ENCODE data around the gene MYORG.

The MYORG gene

DNA sequence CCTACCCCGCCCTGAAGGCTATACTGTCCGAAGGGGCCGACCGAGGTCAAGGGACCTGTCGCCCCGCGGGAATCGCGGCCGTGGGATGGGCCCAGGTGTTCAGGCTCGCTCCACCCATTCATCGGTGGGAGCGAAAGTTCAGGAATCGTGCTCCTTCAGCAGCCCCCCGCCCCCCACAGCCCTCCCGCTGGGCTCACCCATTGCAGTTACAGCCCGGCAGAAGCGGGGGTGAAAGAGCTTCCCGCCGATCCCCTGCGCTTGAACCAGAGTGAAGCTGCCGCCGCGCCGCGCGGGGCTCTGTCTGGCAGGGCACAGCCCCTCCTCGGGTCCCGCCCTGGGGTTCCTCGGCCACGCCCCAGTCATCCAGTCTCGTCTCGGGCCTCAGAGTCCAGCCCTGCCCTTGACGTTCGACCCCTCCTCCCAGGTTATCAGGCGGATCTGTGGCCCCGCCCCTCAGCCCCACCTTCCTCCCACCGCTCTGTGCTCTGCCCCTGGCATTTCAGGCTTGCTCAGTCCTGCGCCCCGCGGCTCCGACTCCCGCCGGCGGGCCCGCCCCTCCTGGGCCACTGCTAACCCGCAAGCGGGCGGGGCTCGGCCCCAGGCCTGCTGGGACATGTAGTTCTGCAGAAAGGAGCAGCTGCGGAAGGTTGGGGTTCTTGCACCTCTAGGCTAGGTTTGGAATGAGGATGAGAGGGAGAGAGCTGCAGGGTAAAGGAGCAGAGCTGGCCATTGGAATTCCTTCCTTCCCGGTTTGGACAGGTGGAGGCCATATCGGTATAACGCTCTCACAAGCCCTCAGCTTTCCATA lies at the start of gene MYORG:
Gene MYORG, minus strand, starts transcription at position 303 of the 808 bp plus-strand sequence. CDS start 3,955 bp downstream, outside the sequence.
- DNase-seq = peak; percentile 98

DNA sequence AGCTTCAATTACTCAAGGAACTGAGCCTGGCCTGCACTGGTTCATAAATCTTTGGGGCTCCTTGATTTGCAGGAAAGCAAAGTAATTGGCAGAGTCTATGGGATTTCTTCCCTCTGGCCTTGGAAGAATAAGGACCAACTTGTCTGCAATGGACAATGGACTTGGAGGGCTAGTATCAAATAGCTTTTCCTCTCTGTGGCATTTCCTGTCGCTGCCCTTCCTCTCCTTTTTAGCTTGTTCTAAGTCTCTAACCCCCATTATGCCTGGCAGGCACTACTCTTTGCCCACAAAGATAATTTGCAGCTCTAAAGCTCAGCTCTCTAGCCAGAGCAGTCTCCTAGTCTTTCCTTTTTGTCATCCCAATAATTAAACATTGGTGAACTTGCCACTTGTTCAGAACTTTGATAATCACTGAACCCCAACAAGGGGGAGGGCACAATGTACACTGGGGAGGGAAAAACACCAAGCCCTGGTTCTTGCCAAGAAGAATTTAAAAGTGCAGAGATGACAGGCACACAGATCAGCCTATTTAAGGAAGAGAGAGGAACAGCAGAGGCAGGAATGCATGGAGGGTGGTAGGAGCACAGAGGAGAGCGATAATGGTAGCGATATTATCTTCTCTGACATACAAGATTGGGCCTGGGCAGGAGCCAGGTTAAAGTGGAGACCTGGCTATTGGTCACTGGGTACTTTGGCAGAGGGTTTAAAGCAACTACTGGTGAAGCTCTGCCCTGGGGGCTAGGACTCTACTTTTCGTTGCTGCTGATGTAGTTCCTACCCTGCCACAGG lies 43.2 kb upstream of the MYORG start:
- DNase-seq = no peak

DNA sequence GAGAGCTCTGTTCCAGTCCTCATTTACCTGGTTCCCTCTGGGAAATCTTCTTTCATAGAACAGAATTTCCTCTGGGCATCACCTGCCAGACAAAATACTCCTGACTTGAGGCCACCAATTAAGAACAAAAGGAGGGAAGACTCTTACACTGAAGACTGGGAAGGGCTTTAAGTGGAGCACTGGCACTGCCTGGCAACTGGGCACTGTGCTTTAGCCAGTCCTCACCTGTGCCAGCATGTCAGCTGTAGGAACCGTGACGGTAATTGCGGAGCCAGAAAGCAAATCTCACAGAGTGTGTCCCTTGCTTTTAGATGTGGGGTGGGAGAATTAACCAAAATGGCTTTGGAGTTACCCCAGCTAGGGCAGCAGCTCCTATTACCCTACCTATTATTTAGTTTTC lies 41.0 kb upstream of the MYORG start:
- no peak for DNase-seq

DNA sequence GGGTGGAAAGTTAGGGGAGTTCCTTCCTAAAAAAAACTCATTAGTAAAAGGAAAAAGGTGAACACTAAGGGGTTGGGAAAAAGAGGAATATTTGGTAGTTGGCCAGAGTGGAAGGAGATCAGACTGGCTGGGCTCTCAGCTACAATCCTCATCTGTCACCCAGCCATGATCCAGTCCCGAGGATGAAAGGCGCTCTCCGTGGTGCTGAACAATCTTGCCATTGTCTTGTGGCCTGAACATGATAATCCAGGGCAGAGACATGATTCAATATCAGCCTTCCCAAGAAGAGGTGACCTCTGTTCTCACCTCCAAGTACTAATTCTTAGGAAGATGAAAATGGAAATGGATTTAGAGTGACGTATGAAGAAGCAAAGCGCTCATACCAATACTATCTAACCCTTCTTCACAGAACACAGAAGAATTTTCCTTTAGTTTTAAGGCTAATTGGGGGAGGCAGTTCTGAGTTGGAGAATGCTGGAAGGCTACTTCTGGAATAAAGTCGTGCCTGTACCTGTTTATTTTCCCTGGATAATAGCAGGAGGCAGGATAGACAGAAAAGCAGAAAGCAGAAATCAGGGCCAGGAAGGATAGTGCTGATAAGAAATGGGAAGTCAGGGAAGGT lies 36.6 kb upstream of the MYORG start:
- peak; percentile 24 for DNase-seq

DNA sequence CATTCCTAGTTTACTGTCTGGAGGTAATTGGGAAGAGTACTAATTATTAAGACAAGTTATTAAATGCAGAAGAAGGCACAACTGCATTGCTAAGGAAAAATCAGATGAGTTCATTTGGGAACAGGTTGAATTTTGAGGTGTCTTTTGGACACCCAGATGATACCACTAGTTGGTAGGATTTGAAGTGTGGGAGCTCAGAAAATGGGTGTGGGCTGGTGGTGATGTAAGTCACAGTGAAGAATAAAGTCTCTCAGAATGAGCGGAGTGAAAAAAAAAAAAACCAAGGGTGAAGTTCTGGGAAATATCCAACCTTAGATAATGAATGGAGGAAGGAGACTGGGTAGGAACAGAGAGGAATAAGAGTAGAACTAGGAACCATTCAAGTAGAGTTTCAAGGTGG lies 35.6 kb upstream of the MYORG start:
- DNase-seq = no peak

DNA sequence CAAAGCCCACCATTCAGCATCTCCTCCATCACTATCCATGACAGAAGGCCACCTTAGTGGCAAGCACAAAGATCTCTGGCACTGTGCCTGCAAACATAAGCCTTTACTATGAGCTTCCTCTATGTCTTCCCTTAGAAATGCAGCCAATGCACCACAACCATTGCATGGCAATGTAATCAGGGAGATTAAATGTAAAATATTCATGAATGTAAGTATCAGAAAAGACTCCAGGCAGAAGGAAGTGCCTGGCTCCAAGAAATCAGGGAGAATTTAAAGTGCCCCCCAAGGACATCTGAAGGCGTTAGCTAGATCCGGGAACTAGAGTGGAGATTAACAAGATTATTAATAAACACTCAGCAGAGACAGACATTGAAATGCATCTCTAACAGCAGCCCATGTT lies 32.5 kb upstream of the MYORG start:
- DNase-seq = no peak

DNA sequence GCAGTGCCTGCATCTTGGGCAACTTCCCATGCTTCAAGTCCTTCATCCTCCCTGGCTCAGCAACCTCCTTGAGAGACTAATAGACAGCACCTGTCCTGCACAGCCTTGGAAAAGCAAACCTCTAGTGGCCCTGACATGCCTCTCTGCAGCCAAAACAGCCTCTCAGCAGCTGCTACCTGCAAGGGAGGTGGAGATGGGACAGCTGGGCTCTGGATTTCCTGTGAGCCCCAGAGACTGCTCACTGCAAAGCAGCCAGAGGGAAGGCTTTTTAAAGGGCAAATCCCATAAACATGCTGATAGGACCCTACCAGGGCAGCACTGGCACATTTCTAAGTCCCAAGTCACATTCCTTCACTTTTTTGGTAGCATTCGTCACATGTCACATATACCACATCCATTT lies 31.5 kb upstream of the MYORG start:
- DNase-seq = no peak

DNA sequence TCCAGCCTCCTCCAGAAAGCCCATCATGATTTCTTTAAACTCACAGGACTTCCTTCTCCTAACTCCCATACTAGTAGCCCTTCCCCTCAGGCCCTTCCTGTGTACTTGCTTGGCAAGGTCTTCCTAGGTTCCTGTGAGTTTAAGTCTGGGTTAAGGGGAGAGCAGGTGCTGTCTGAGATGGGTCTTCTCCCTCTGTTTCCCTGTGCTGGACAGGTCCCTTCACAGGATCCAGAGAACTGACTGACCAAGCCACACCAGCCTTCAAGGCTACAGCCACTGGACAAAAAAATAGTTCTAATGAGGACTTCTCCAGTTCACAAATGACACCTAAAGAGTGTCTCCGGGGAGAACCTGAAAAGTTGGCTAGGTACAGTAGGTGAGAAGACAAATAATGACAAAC lies 29.5 kb upstream of the MYORG start:
- DNase-seq = no peak

DNA sequence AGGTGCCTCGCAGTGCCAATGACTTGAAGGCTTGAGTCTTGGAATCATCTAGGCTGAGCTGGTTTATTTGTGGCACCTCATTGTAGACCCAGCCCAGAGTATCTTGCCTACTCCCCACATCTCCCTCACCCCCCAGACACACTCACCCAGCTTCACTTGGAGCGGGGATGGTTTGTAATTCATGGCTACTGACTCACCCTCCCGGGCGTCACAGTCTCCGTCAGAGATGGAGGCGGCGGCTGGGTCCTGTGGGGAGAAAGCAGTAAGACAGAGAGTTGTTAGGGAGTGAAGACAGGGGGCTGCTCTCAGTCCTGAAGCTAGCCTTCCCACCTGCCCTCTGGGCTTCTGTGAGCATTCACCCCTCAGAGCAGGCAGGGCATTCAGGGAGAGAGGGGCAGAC lies 29.0 kb upstream of the MYORG start:
- no peak for DNase-seq

DNA sequence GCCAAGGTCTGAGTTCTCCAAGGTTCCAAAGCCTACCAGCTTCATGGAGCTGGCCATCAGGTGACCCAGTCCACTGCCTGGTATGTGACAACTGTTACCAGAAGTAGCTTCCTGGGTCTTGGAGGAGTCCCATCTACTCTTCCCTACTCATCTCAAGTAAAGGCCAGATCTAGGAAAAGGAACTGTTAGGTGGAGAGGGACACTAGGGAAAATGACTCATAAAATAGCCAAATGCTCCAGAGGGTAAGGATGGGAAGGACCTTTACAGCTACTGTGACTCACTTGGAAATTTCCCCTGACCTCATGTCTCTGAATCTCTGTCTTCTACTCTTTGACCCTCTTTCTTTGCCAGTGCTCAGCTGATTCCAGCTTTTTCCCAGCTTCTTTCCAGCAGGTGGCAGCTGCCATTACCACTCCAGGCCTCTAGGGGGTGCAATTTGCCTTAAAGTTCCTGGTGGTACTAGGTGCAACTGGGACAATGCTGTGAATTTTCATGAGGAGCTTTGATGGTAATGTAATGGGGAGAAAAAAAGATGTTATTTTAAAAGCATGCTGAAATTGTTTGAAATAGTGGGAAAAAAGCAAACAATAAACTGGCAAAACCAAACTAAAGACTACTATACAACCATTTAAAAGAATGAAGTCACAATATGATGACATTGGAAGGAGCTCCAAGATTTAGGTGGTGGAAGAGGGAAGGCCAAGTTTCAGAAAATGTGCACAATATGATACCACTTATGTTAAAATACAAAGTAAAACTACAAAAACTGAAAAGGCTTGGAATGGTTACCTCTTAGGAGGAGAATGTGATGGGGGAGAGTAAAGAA lies 27.1 kb upstream of the MYORG start:
- peak; percentile 42 for DNase-seq

DNA sequence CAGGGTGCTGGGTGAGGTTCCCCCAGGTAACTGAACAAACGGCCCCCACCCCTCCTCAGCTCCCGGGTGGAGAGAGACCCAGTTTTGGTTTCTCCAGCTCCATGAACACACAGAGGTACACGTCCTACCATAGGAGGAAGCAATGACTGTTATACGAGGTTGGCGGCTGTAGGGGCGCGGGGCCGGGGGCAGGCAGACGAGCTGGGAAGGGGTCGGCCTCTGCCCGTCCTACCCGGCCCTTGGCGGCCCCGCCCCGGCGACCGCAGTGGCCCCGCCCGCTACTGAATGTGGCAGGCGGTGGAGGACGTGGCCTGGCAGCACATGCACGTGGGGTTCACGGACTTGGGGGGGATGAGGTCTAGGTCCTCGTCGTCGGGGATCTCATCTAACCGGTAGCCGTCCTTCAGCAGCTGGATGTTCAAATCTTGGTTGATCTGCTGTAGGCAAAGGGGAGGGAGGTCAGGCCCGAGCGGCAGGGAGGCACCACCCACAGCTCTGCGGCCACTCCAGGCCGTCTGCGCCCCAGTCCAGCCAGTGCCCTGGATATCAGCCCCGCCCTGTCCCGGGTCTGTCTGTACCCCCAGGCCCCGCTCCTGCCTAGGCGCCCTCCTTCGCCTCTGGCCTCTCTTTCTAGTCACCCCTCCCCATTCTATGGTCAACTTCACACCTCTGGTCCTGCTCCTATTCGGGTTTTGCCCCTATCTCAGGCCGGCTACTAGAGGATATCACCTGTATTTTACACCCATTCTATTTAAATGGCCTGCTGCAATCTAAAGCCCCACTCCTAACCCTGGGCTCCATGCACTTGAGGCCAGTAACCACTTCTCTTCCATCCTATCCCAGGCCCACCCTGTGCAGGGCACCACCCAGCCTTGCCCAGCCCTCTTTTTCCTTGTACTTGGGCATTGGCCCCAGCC lies 24.2 kb upstream of the MYORG start:
- DNase-seq = no peak

DNA sequence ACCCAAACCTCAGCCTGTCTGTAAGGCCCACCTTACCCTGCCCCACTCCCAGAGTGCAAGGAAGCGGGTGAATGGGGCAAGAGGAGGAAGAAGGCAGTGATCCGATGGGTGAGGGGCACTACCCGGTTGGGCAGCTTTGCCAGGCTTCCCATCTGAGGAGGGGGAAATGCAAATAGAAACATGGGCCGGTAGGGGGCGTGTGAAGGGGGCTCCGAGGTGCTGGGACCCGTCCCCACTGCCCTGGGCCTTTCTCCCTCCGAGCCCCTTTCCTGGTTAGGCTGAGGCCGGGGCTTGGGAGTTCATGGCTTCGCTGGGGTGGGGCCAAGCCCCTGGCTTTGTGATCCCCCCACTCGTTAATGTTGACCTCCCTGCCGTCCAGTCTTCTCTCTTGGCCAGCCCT lies 23.6 kb upstream of the MYORG start:
- DNase-seq = no peak

DNA sequence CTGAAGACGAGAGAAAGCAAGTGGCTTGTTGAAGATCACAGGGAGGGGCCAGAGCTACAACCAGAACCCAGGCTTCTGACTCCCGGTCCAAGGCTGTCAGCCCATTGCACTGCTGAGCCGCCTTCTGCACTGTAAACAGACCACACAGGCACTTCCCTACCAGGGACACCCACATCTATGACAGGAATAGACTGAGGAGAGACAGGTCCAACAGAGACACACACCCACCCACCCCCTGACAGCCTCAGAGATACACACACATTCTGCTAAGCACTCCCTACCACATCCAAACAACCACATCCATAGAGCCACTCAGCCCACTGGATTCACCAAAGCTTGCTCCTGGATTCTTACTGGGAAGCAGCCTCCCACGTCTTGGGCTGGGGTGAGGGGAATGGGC lies 23.0 kb upstream of the MYORG start:
- DNase-seq = no peak

DNA sequence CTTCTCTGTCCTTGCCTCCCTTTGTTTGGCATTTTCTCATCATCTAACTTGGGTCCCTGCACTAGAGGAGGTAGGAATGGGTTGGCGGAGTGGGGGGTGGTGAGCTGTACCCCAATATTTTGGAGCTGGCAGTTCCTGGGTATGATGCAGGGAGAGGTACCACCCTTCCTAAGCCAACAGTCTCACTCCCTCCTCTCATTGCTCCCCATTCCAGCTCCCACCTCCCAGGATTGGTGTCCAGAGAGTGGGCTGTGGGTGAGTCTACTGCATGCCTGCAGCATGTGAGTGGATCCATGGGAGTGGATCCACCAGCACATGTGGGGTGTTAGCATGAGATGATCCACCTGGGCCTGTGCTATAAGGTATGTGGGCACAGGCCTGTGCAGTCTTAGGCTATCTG lies 22.2 kb upstream of the MYORG start:
- no peak for DNase-seq

DNA sequence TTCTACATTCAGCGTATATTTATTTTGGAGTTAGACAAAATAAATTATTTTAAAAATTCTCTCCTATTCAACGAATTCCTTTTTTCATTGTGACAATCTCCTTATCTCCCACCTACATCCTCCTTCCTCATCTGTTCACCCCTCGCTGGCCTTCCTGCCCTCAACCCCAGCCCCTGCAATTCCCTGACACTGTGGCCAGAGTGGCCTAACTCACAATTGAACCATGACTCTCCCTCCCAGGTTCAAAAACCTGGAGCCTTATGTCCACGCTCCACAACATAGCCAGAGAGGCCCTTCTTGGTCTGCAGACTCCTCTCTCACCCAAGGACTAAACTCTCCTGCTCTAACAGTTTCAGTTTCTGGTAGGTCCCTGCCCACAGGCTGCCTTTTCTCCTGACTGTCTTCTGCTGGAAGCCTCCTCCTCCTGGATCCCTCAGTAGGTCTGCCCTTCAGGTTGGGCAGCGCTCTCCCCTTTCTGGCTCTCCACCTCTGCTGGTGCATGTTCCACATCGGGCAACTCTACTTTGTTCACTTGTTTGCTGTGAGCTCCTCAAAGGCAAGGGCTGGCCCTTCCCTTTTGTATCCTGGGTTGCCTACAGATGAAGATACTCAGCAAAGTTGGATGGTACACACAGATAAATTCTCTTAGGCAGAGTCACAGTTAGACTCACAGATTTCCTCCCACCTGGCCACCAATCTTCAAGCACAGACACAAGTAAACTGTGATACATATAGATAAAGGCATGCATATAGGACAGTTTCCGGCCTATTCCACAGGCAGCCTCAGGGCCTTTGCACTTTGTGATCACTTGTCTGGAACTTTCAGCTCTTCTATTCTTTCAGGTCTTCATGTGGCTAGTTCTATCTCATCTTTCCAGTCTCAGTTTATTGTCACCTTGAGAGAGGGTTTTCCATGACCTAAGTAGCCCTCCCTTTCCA lies 19.8 kb upstream of the MYORG start:
- DNase-seq = no peak

DNA sequence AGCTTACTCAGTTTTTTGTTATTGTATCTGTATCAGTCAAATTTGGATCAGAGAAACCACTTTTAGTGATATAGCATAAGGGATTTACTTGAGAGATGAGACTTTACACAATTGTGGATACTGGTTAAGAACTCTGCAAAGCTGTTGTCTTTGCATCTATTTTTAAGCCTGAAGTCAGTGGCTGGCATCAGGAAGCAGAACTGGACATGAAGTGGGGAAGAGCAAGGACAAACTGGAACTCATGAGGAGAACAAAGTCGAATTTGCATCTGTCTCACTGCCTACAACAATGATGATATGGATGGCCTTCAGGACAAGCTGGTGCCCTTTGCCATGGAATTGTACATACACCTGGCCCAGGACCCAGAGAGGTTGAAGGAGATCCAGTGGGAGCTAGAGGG lies 15.8 kb upstream of the MYORG start:
- DNase-seq = no peak

DNA sequence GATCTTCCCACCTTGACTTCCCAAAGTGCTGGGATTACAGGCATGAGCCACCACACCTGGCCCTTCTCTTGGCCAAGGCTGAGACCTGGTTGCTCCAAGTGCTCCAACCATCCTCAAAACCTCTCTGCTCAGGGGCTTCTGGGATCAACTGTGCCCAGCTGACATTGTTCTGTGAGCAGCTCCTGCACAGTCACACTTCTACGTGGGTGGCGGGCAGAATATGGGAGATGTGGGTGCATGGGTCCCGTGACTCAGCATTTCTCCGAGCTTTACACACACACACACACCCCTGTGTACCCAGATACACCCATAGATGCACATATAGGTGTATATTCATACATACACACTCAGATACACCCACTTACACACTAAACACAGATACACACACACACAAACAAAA lies 10.5 kb upstream of the MYORG start:
- no peak for DNase-seq

DNA sequence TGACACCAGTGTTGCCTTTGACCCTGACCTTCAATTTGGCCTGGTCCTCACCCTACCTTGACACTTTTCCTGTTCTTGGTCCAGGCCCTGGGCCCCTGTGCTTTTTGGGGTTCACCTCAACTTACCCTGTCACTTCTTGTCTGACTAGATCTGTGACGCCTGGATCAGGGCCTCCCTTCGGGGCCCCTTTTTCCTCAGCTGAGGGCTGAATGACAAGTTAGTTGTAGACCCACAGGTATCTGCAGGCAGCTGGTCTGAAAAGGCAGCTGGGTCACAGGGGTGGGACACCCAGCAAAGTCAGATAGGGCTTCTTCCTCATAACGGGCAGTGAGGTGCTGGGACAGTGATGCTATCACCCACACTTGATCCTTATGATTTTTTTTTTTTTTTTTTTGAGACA lies 10.0 kb upstream of the MYORG start:
- no peak for DNase-seq

DNA sequence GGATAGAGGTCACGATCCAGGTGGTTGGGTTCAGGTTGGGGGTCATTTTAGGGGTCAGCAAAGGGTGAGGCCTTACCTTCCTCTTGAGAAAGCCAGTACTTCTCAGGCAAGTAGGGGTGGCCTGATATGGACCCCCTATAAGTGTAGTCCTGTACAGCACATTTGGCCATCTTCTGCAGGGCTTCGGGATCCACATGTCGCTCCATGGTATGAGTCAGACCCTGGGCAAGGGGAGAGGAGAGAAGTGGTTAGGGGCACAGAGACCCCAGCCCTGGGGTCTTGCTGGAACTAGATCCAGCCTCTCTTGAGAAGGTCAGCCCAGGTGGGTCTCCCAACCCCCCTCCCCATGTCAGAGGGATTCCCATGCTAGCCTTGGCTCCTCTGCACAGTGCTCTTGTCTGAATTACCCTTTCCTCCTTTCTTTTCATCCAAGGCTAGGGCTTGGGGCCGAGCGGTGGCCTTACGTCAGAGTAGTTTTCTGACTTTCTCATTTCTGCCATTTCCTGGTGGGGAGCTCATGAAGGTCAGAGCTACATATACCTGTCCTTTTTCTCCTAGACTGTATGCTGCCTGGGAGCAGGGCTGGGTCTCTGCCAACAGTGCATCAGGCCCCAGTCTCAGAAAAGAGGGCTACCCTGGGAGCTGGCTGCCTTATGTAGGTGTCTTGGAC lies 9.0 kb upstream of the MYORG start:
- DNase-seq = no peak

Data from activated CD4-positive, alpha-beta T cell treated with anti-CD3 and anti-CD28 coated beads, Interleukin-2, amount 50 U/mL, for 16 hours (primary cell).